Neural cell (in vitro differentiated cells): ENCODE measurements around the gene GABRG3. TPM values are rescaled to one million over a fixed set of nuclear protein-coding genes. Genes with fewer than 3 reads are reported as not detected.

ENCODE experiments used
- H2AFZ ChIP-seq: fragments of 200-600, 300-800 bp; sonication (generic), shearing (Covaris generic); 2 replicates; pipeline ENCODE4 v1.6.0; 2014; ENCODE audit warnings: low read depth, mild to moderate bottlenecking, antibody characterized with exemption, low read length, moderate library complexity
- H3F3A ChIP-seq: fragments of 200-600 bp; shearing (Covaris generic); 2 replicates; pipeline ENCODE4 v1.6.1; 2016; ENCODE audit warnings: mild to moderate bottlenecking, moderate library complexity, mixed read lengths, antibody characterized with exemption, low read length; ENCODE audit not compliant: insufficient read depth, poor library complexity, severe bottlenecking
- H3K27ac ChIP-seq: fragments of 200-600, 300-800 bp; sonication (generic), shearing (Covaris generic); 2 replicates; pipeline ENCODE4 v1.5.1; 2014; ENCODE audit warnings: mild to moderate bottlenecking, low read length, moderate library complexity
- H3K27me3 ChIP-seq: fragments of 300-800, 200-600 bp; sonication (generic), shearing (Covaris generic); 2 replicates; pipeline ENCODE4 v1.6.0; 2014; ENCODE audit warnings: mild to moderate bottlenecking, low read depth, low read length, moderate library complexity; ENCODE audit not compliant: insufficient read depth
- H3K36me3 ChIP-seq: fragments of 300-800, 200-600 bp; sonication (generic), shearing (Covaris generic); 2 replicates; pipeline ENCODE4 v1.5.1; 2014; ENCODE audit warnings: mild to moderate bottlenecking, antibody characterized with exemption, low read length, moderate library complexity; ENCODE audit not compliant: insufficient read depth
- H3K4me2 ChIP-seq: fragments of 300-800, 200-600 bp; sonication (generic), shearing (Covaris generic); 2 replicates; pipeline ENCODE4 v1.6.0; 2014; ENCODE audit warnings: mild to moderate bottlenecking, low read length
- H3K4me3 ChIP-seq: fragments of 300-800, 200-600 bp; sonication (generic), shearing (Covaris generic); 2 replicates; pipeline ENCODE4 v1.5.1; 2014; ENCODE audit warnings: mild to moderate bottlenecking, low read length, moderate library complexity
- H3K79me2 ChIP-seq: fragments of 200-600 bp; shearing (Covaris generic); replicated peaks from 2 replicates; pipeline ENCODE4 v1.6.0; 2014; ENCODE audit warnings: mild to moderate bottlenecking, low read length, moderate library complexity; ENCODE audit not compliant: insufficient read depth
- H3K9ac ChIP-seq: fragments of 300-800, 200-600 bp; sonication (generic), shearing (Covaris generic); 2 replicates; pipeline ENCODE4 v1.6.1; 2016; ENCODE audit warnings: mild to moderate bottlenecking, low read length, mixed read lengths
- H3K9me2 ChIP-seq: fragments of 200-600 bp; shearing (Covaris generic); 2 replicates; pipeline ENCODE4 v1.6.1; 2016; ENCODE audit warnings: mild to moderate bottlenecking, low read length, mixed read lengths; ENCODE audit not compliant: insufficient read depth
- H3K9me3 ChIP-seq: fragments of 200-600, 300-800 bp; sonication (generic), shearing (Covaris generic); 2 replicates; pipeline ENCODE4 v1.6.1; 2016; ENCODE audit warnings: mild to moderate bottlenecking, mixed run types, low read length, moderate library complexity, mixed read lengths
- H4K20me1 ChIP-seq: fragments of 200-600 bp; shearing (Covaris generic); 2 replicates; pipeline ENCODE4 v1.6.1; 2016; ENCODE audit warnings: mild to moderate bottlenecking, mixed run types; ENCODE audit not compliant: insufficient read depth
- CTCF ChIP-seq: fragments of 450-650 bp; IDR thresholded peaks from 2 replicates; pipeline ENCODE4 v1.5.1; 2014; ENCODE audit warnings: antibody characterized with exemption, mild to moderate bottlenecking, moderate library complexity; ENCODE audit not compliant: poor library complexity, severe bottlenecking
- EP300 ChIP-seq: fragments of 450-650 bp; conservative IDR thresholded peaks from 2 replicates; pipeline ENCODE4 v1.6.1; 2014; ENCODE audit warnings: antibody characterized with exemption, mild to moderate bottlenecking, moderate library complexity; ENCODE audit not compliant: poor library complexity, severe bottlenecking
- EZH2 ChIP-seq: fragments of 200-600, 300-800 bp; shearing (Covaris generic), sonication (generic); IDR thresholded peaks from 2 replicates; pipeline ENCODE4 v1.6.1; 2014; ENCODE audit warnings: antibody characterized with exemption, low read length, borderline replicate concordance, mild to moderate bottlenecking; ENCODE audit not compliant: insufficient read depth, poor library complexity, severe bottlenecking
- MXI1 ChIP-seq: fragments of 450-650 bp; conservative IDR thresholded peaks from 2 replicates; pipeline ENCODE4 v1.6.1; 2014; ENCODE audit warnings: antibody characterized with exemption, mild to moderate bottlenecking; ENCODE audit not compliant: poor library complexity, severe bottlenecking
- POLR2AphosphoS5 ChIP-seq: IDR thresholded peaks from 2 replicates; pipeline ENCODE4 v1.6.1; 2012
- RAD21 ChIP-seq: fragments of 450-650 bp; conservative IDR thresholded peaks from 2 replicates; pipeline ENCODE4 v1.6.1; 2014; ENCODE audit warnings: antibody characterized with exemption, mild to moderate bottlenecking, moderate library complexity
- REST ChIP-seq: IDR thresholded peaks from 2 replicates; pipeline ENCODE4 v1.6.1; 2012; ENCODE audit warnings: borderline replicate concordance
- SMC3 ChIP-seq: fragments of 450-650 bp; conservative IDR thresholded peaks from 2 replicates; pipeline ENCODE4 v1.6.1; 2014; ENCODE audit warnings: antibody characterized with exemption, mild to moderate bottlenecking, moderate library complexity; ENCODE audit not compliant: poor library complexity
- TAF1 ChIP-seq: IDR thresholded peaks from 2 replicates; pipeline ENCODE4 v1.6.1; 2012; ENCODE audit warnings: low read depth
- polyA plus RNA-seq: library from polyadenylated mRNA; depleted of rRNA; stranded (reverse); fragments of >200 nt; gene quantifications from 2 replicates; pipeline ENCODE4 v1.2.3, GENCODE V29; 2014

Gene GABRG3
- polyA plus RNA-seq, 1 donor from 2014 or later = 1.2 TPM

GRCh38 chr15:27486051-27486450 is 515.1 kb downstream of the GABRG3 start:
- Histone ChIP-seq H3K36me3 (no peaks in the 10 kb centered on the region), H3K4me3 (no peak overlapping the region), H3K4me2 (no peak overlapping the region), H3K9me3 (no peaks in the 10 kb centered on the region), H2AFZ (no peak overlapping the region), H4K20me1 (no peaks in the 10 kb centered on the region), H3K27me3 (no peaks in the 10 kb centered on the region), H3K79me2 (no peaks in the 10 kb centered on the region), H3F3A (peaks cover 4% of the 10 kb centered on the region), H3K9me2 (no peaks in the 10 kb centered on the region), H3K27ac (no peak overlapping the region), H3K9ac (no peak overlapping the region)
- TF ChIP-seq POLR2AphosphoS5 (no peak), MXI1 (no peak), RAD21 (no peak), CTCF (no peak), REST (no peak), SMC3 (no peak), TAF1 (no peak), EP300 (no peak), EZH2 (no peak)

- no peaks in the 10 kb centered on the region for H3K27me3 ChIP-seq
- H3K4me2 ChIP-seq = no peak overlapping the region
- no peak overlapping the region for H3K9ac ChIP-seq
- no peaks in the 10 kb centered on the region for H3K36me3 ChIP-seq
- H3K9me2 ChIP-seq = no peaks in the 10 kb centered on the region
- H3F3A ChIP-seq = peaks cover 4% of the 10 kb centered on the region
- TF ChIP-seq TAF1 (no peak), RAD21 (no peak), POLR2AphosphoS5 (no peak), SMC3 (no peak), REST (no peak), CTCF (no peak), EP300 (no peak), EZH2 (no peak), MXI1 (no peak)
- H4K20me1 ChIP-seq = no peaks in the 10 kb centered on the region
- no peak overlapping the region for H3K4me3 ChIP-seq
- H3K27ac ChIP-seq = no peak overlapping the region
- H3K9me3 ChIP-seq = no peaks in the 10 kb centered on the region
- H3K79me2 ChIP-seq = no peaks in the 10 kb centered on the region
- H2AFZ ChIP-seq = no peak overlapping the region
Measured at GRCh38 chr15:27486683-27487647, 516.0 kb downstream of the GABRG3 start.
